VCaP (cell line): ENCODE data around the gene SLC25A45.

Source experiments
- H3K27ac ChIP-seq: fragments of 450-650 bp; 2 replicates; pipeline ENCODE4 v1.5.1; 2017
- CTCF ChIP-seq: fragments of 450-650 bp; conservative IDR thresholded peaks from 2 replicates; pipeline ENCODE4 v1.5.1; 2017; ENCODE audit warnings: mild to moderate bottlenecking, moderate library complexity

The SLC25A45 gene

GRCh38 chr11:65379698-65380459, 2.6 kb downstream of the SLC25A45 start:
- TF ChIP-seq CTCF: no peak
- peak overlapping the region; percentile 100 for H3K27ac ChIP-seq

GRCh38 chr11:65378928-65379638, 3.4 kb downstream of the SLC25A45 start:
- peak overlapping the region; percentile 100 for H3K27ac ChIP-seq
- TF ChIP-seq CTCF: no peak

GRCh38 chr11:65378208-65378927, 4.1 kb downstream of the SLC25A45 start:
- no peak for TF ChIP-seq CTCF
- H3K27ac ChIP-seq: peak overlapping the region; percentile 100; the same call in 1 of the 2 replicates

- no peak for TF ChIP-seq CTCF
- H3K27ac ChIP-seq: peak overlapping the region; percentile 100; the same call in 1 of the 2 replicates
Observed at GRCh38 chr11:65377777-65378176, 4.7 kb downstream of the SLC25A45 start.

- no peak for TF ChIP-seq CTCF
- no peak overlapping the region; the same call in 1 of the 2 replicates for H3K27ac ChIP-seq
Observed at GRCh38 chr11:65377036-65377435, 5.4 kb downstream of the SLC25A45 start.

GRCh38 chr11:65376138-65376713, 6.2 kb downstream of the SLC25A45 start:
- no peak overlapping the region; the same call in 1 of the 2 replicates for H3K27ac ChIP-seq
- no peak for TF ChIP-seq CTCF

GRCh38 chr11:65375012-65375411, 7.4 kb downstream of the SLC25A45 start:
- H3K27ac ChIP-seq: peak overlapping the region; percentile 9
- TF ChIP-seq CTCF: no peak
